Stimulated activated naive CD4-positive, alpha-beta T cell (primary cell): ENCODE results near the gene CYP2W1.
"Not testable (repeated sequence)": the region's sequence is repeated elsewhere in the genome, so short reads cannot be mapped to it uniquely, and the experiment has no call there.

Source experiments
- DNase-seq, 6 experiments: peaks; one replicate each; lab custom pipeline; 2025; lab: John Stamatoyannopoulos, UW

Gene CYP2W1, protein sequence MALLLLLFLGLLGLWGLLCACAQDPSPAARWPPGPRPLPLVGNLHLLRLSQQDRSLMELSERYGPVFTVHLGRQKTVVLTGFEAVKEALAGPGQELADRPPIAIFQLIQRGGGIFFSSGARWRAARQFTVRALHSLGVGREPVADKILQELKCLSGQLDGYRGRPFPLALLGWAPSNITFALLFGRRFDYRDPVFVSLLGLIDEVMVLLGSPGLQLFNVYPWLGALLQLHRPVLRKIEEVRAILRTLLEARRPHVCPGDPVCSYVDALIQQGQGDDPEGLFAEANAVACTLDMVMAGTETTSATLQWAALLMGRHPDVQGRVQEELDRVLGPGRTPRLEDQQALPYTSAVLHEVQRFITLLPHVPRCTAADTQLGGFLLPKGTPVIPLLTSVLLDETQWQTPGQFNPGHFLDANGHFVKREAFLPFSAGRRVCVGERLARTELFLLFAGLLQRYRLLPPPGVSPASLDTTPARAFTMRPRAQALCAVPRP

DNA sequence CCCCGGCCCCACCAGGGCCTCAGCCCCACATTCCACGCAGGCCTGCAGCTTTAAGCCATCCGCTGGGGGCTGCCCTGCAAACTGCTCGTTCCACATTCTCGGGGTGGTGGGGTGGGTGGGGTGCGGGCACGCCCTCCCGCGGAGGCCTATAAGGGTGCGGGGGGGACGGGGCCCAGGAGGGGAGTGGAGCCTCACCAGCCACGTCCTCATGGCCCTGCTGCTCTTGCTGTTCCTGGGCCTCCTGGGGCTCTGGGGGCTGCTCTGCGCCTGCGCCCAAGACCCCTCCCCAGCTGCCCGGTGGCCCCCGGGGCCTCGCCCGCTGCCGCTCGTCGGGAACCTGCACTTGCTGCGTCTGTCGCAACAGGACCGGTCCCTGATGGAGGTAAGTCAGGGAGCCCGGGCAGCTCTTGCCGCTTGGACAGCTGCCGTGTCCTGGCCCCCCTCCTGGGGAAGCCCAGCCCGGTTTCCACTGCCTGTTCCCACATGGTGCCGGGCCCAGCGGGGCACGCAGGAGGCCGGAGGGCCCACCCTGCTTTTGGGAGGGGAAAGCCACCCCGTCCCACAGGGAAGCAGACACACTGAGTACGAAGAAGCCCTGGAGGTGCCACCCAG, at the start of gene CYP2W1:
Gene CYP2W1, plus strand, starts transcription at position 178 of the 612 bp plus-strand sequence. Its CDS starts 31 bp downstream, at position 209.
- DNase-seq: no peak

DNA sequence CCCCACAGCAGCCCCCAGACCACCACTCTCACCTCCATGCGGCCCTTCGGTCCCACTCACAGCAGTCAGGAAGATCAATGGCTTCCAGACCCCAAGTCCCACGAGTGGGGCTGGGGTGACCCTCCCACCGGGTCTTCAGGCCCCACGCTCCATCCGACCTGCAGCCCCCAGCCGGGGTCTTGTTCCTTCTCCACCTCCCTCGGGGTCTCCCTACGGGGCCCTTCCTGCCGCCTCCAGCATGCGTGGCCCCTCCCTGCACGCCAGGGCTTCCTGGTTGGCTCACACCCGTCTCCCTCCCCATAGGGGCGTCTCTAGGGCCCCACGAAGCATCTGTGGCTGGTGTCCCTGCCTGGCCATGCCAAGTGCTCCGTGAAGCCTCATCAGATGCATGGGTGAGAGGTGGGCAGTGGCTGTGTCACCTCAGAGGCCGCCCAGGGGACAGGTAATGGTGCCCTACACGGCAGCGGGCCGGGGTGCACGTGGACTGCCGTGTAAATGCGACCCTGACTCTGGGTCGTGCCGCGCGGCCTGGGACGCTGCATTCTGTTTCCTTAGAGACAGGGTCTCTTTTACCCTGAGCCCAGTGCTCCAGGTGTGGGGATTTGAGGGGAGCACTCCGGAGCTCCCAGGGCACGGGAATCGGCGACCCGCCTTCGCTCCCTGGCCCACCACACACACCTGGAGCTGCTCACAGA, 48.4 kb upstream of the CYP2W1 start:
- DNase-seq: no peak

DNA sequence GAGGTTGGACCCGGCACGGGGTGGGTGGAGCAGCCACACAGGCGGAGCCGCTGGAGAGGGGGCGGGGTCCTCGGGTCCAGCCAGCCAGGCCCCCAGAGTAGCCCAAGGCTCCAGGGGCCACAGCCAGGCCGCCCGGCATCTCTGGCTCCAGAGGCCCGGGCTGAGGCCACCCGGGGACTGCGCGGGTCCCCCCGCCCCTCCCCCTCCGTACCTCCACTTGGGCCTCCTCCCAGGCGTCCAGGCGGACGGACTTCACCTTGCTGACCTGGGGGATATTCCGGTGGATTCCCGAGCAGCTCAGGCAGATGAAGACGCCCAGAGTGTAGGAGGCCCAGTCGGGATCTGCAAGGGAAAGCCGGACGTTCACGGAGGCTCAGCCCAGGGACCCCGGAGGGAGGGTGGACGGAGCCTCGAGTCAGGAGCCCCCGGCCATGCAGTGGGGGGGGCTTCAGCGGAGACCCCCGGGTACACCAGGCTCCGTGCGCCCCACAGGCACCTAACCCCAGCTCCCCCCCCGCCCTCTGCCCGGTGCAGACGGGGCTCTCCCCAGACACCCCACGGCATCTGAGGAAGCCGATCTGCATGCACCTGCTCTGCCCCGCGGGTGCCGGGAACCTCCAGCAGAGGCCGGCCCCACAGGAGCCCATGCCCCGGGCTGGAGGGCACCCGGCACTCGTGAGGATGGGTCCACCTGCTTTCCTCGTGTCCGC, 47.7 kb upstream of the CYP2W1 start:
- no peak for DNase-seq

DNA sequence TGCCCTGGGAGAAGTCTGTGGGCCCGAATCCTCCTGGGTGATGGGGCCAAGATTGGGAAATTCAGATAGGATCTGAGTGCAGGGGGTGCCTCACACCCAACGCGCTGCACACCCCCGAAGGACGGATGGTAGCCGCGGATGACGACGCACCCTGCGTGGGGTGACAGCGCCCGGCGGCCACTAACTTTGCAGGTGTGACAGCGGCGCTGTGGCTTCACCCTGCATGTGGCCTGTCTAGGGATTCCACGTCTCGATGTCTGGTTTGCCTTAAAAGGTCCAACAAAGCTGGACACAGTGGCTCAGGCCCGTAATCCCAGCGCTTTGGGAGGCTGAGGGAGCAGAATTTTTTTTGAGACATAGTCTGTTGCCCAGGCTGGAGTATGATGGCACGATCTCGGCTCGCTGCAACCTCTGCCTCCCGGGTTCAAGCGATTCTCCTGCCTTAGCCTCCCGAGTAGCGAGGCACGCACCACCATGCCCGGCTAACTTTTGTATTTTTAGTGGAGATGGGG, 47.1 kb upstream of the CYP2W1 start:
- DNase-seq: no peak

DNA sequence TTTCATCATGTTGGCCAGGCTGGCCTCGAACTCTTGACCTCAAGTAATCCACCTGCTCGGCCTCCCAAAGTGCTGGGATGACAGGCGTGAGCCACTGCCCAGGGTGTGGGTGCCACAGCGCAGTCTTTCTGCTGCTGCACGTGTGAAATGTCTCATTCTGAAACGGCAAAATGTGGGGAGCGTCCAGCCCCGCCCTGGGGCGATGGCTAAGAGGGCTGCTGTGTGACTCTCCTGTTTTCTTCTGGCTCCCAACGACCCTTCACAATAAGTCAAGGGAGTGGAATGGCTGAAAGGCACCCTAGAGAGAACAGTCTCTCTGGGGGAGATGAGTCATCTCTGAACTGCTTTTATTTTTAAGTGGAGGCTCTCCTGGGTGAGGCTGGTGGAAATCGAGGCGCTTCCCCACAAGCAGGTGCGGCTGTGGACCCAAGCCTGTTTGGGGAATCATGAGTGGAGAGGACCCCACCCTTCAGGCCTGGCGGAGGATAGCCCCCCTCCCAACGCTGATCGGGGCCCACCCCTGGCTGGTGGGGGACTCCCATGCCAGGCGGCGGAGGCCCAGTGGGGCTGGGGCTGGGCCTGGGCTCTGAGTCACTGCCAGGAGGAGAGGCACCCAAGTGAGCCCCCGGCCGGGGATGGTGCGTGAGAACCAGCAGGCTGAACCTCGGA, 46.5 kb upstream of the CYP2W1 start:
- DNase-seq: no peak

DNA sequence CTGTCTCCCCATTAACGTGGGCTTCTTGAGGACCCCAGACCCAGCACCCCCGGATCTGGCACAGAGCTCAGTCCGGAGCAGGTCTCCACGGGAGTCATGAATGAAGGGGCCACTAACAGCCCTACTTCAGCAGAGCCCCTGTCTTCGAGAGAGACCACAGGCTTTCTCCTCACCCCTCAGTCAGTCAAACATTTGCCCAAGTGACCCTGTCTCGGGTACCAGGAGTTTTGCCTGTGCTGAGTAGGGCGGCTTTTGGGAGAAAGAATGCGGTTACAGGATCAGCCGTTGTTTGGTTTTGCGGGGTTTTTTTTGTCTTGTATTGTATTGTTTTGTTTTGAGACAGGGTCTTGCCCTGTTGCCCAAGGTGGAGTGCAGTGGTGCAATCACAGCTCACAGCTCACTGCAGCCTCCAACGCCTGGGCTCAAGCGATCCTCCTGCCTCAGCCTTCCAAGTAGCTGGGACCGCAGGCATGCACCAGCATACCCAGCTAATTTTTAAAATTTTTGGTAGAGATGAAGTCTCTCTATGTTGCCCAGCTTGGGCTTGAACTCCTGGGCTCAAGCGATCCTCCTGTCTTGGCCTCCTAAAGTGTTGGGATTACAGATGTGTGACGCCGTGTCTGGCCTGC, 45.0 kb upstream of the CYP2W1 start:
- no peak for DNase-seq

DNA sequence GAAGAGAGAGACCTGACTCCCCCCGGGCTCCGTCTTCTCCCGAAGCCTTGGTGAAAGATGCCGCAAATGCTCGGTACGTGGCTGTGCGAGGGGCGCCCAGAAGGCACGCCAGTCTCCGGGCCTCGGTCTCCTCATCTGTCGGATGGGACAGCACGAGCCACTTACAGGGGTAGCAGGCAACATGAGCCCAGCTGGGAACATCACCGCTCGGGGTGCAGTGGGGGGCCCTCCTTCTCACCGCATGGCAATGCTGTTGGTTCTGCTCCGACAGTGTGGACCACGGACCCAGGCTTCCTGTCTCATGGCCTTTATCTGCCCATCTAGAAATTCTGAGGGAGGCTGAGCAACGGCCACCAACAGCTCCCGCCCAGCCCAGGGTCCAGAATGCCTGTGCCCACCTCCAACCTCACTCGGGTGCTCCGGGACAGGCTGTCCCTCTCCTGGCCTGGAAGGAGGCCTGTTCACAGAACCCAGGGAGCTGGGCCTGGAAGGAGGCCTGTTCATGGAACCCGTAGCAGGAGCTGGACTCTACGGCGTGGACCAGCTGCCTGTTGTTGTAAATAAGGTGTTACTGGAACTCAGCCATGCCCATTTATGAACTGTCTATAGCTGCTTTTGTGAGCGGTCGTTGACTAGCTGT, 44.3 kb upstream of the CYP2W1 start:
- DNase-seq: no peak

DNA sequence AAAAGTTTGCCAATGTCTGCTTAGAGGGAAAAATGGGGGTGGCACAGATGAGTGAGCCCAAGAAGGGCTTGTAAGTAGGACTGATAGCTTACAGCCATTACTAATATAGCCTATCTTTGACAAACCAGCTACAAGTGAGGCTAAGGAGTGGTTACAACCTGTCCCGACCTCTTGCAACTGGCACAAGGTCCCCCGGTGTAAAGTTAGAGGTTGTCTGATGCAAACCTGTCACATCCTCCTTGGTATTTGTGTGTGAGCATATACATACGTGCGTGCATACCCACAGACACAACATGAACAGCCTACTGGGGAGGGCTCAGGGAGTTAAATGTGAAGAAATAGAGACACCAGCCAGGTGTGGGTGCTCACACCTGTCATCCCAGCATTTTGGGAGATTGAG, 43.1 kb upstream of the CYP2W1 start:
- DNase-seq: no peak

DNA sequence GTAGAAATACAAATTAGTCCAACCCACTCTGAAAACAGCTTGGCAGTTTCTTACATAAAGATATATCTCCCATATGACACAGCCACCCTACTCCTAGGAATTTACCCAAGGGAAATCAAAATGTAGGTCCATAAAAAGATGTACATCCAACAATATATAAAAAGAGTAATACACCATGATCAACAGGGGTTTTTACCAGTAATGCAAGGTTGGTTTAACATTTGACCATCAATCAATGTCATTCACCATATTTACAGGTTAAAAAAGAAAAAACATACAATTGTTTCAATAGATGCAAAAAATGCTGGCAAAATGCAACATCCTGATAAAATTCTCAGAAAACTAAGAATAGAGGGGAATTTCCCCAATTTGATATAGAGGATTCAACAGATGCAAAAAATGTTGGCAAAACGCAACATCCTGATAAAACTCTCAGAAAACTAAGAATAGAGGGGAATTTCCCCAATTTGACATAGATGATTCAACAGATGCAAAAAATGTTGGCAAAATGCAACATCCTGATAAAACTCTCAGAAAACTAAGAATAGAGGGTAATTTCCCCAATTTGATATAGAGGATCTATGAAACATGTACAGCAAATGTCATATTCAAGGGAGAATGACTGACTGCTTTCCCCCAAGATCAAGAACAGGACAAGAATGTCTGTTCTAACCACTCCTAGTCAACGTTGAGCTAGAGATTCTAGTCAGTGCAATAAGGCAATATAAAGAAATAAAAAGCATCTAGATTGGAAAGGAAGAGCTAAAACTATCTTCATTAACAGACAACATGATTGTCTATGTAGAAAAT, 42.2 kb upstream of the CYP2W1 start:
- DNase-seq: no peak

DNA sequence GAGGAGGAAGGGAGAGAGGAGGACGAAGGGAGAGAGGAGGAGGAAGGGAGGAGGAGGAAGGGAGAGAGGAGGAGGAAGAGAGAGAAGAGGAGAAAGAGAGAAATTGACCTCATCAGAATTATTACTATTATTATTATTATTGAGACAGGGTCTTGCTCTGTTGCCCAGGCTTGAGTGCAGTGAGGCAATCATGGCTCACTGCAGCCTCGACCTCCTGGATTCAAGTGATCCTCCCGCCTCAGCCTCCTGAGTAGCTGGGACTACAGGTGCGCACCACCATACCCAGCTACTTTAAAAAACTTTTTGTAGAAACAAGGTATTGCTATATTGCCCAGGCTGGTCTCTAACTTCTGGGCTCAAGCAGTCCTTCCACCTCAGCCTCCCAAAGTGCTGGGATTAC, 39.2 kb upstream of the CYP2W1 start:
- DNase-seq: not testable (repeated sequence)

DNA sequence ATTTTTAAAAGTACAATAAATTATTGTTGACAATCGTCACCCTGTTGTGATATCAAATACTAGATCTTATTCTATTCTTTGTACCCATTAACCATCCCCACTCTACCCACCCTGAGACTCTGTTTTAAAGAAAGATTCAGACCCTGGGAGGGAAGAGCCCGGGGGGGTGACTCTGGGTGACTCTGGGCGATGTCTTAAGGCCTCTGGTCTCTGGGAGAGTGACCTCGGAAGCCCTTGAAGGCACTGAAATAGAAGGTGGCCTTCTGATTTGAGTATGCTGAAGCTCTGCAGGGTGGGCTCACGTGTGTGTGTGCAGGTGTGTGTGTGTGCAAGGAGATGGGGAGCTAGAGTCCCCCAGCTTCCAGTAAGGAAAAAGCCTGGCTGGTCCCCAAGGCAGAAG, 38.2 kb upstream of the CYP2W1 start:
- DNase-seq: no peak

DNA sequence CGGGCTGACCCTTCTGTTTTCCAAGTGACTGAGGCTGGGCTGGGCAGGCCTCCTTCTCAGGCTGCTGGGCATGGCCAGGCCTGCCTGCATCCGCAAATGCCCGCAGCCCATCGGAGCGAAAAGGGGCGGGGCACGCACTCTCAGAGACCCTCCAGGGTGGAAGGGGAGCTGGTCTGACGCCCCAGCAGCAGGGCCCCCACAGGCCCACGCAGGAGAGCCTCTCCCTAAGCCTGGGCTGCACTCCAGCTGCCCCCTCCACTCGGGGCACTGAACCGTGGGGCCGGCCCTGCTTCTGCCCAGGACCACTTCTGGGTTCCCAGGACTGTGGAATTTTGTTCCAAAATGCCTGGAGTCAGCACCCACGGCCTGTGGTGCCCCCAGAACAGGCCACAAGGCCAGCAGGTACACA, 37.8 kb upstream of the CYP2W1 start:
- DNase-seq: no peak

DNA sequence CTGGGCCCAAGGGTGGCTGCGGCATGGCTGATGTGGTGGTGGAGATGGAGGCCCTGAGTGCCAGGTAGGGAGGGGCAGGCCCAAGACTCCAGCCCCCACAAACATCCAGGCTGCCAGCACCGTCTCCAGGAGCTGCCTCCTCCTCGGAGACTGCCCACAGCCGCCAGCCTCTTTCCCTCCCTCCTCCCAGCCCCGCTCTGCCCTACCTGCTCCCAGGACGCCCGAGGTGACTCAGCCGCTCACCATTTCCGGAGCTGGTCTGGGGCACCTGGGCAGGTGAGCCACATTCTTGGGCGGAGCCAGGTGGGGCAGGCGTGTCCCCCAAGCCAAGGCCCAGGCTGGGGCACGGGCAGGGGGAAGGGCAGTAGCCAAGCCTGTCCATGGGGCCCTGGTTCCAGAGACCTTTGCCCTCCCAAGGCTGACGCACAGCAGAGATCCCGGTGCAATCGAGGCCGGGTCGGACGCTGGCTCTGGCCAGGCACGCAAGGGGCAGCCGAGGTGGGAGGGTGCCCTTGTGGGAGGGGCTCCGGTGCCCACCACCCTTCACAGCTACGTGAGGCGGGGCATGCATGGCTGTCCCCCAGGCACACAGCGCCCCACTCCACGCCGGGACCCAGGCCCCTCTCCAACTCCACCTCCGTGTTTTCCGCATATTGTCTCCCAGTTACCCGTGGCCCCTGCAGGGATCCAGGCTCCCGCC, 37.3 kb upstream of the CYP2W1 start:
- DNase-seq: no peak

DNA sequence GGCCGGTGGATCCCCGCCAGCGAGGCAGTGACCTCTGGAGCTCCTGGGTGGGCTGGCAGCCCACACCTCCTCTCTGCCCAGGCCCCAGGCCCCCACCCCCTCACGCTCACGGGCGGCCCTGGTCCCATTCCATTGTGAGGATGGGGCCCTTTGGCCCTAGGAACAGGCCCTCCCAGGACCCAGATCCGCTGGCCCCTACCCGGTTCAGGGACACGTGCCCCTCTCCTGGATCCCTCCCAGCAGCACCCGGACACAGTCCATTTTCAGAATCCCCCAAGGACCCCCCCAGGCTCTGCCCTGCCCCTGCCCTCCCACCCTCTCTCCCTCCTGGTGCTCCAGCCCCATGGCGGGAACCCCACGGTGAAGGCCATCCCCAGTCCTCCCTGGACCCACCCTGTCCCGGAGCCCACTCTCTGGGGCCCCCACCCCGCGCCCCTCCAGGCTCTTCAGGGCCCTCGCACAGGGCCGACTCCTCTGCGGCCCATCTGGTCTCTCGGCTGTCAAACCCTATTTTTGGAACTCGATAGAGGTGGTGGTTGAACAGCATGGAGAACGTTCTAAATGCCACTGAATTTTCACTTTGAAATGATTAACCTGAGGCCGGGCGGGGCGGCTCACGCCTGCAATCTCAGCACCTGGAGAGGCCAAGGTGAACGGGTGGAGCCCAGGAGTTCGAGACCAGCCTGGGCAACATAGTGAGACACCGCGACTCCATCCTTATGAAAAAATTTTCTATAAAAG, 36.6 kb upstream of the CYP2W1 start:
- DNase-seq: no peak

DNA sequence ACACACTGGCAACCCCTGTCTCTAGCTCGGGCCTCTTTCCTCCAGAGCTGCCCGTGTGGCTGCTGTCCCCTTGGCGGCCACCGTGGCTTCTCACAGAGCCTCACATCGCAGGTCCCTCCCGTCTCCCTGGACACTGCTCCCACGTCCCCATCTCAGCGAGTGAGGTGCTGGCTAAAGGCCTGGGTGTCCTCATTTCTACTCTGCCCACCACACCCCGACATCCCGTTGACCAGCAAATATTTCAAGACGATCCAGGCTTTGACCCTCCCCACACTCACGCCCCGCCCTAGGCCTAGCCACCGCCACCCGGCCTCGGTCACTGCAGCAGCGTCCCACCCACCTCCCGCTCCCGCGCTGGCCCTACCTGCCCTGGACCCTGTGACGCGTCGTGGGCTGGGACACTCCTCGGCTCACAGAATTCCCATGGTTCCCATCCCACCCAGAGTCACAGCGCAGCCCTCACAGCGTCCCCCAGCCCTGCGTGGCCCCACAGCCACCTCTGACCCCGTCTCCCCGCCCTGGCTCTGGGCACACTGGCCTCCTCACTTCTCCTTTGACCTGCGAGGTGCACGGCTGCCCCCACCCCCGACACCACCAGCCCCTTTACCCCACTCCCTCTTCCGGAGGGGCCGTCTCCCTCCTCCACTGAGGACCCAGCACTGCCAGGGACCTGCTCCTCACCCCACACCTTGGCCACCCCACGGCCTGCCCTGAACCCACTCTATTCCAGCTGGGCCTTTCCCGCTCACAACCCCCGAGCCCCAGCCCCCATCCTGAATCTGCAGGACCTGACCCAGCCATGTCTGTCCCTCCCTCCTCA, 35.4 kb upstream of the CYP2W1 start:
- DNase-seq: no peak

DNA sequence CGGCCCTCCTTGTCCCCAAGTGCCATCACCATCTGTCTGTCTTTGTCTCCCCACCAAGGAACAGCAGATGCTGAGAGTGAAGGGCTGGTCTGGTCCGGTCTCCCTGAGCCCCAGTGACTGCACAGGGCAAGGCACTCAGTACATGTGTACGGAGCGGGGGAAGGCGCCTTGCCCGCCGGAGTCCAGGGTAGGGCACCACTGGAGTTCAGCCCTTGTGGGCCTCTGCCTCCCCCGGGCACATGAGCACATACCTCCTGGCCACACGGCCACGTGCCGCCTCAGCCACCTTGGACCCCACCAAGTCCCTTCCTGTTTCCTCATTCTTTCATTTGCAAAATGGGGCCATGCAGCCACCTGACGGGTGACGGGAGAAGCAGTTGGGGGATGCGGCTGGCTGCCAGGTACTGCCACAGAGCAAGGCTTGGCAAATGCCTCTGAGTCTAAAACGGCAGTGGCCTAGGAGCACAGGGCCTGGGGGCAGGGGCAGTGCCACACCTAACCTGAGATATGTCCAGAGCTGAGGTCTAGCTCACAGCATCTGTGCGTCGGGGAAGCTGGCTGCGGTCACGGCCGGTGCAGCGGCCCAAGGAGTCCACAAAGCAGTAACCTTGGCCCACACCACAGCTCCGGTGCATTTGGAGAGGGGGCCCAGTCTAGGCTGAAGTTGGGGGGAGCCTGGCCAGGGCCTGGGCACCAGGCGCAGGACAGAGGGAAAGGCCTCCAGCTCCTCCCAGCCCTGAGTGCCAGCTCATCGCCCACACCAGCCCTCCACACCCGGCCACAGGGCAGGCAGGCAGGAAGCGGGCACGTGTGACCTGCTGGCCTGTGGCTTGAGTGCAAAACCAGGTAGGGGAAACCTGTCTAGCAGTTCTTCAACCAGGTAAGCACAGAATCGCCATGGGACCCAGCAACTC, 33.7 kb upstream of the CYP2W1 start:
- DNase-seq: no peak
